Keratinocyte (primary cell): ENCODE results near the gene PFN1. TPM values are rescaled to one million over a fixed set of nuclear protein-coding genes. Genes with fewer than 3 reads are reported as not detected.

Experiments
- DNase-seq: peaks from one replicate; pipeline ENCODE4 v3.0.0-alpha.2; 2011; ENCODE audit warnings: low read depth, missing footprints, low spot score
- FAIRE-seq: peaks from 2 replicates; lab custom pipeline; 2011; peaks lifted over from hg19 to GRCh38; lab: Jason Lieb, UNC
- H2AFZ ChIP-seq: 2 replicates; pipeline ENCODE4 v1.6.0; 2012; ENCODE audit warnings: low read length, control low read depth, inconsistent platforms; ENCODE audit not compliant: control insufficient read depth
- H3K27ac ChIP-seq: 2 replicates; pipeline ENCODE4 v1.5.1; 2011; ENCODE audit warnings: low read length; ENCODE audit not compliant: control insufficient read depth, insufficient read depth
- H3K27me3 ChIP-seq: 3 replicates; pipeline ENCODE4 v1.6.0; 2011; ENCODE audit warnings: low read length; ENCODE audit not compliant: control insufficient read depth, insufficient read depth; ENCODE audit errors: extremely low read depth
- H3K36me3 ChIP-seq, 2 experiments: 2 replicates in 1 of 2; 3 replicates in 1 of 2; pipeline ENCODE4 v1.5.1; 2011; ENCODE audit warnings: low read length in 2 of 2, mild to moderate bottlenecking in 1 of 2; ENCODE audit not compliant: control insufficient read depth in 2 of 2, insufficient read depth in 2 of 2; ENCODE audit errors: extremely low read depth in 1 of 2
- H3K4me1 ChIP-seq: 3 replicates; pipeline ENCODE4 v1.5.1; 2011; ENCODE audit warnings: low read length; ENCODE audit not compliant: control insufficient read depth, insufficient read depth; ENCODE audit errors: extremely low read depth
- H3K4me2 ChIP-seq: 3 replicates; pipeline ENCODE4 v1.6.0; 2011; ENCODE audit warnings: low read depth, low read length; ENCODE audit not compliant: control insufficient read depth, insufficient read depth; ENCODE audit errors: extremely low read depth
- H3K4me3 ChIP-seq, 3 experiments: fragments of 200-600 bp in 1 of 3; sonication (generic) in 1 of 3; 2 replicates in 2 of 3; 3 replicates in 1 of 3; pipeline ENCODE4 v1.5.1; 2011 to 2016; ENCODE audit warnings: low read length in 3 of 3, mild to moderate bottlenecking in 3 of 3, control low read depth in 2 of 3, inconsistent platforms in 1 of 3, low read depth in 1 of 3, mixed read lengths in 1 of 3, mixed run types in 1 of 3, moderate library complexity in 1 of 3; ENCODE audit not compliant: control insufficient read depth in 2 of 3, insufficient read depth in 2 of 3; ENCODE audit errors: extremely low read depth in 1 of 3
- H3K79me2 ChIP-seq: 2 replicates; pipeline ENCODE4 v1.6.0; 2012; ENCODE audit warnings: low read length; ENCODE audit not compliant: control insufficient read depth, insufficient read depth
- H3K9ac ChIP-seq: 3 replicates; pipeline ENCODE4 v1.6.0; 2011; ENCODE audit warnings: low read length; ENCODE audit not compliant: control insufficient read depth, insufficient read depth; ENCODE audit errors: extremely low read depth
- H3K9me1 ChIP-seq: 3 replicates; pipeline ENCODE4 v1.6.0; 2011; ENCODE audit warnings: low read length; ENCODE audit not compliant: control insufficient read depth, insufficient read depth; ENCODE audit errors: extremely low read depth
- H3K9me3 ChIP-seq: 2 replicates; pipeline ENCODE4 v1.5.1; 2012; ENCODE audit warnings: low read depth, low read length; ENCODE audit not compliant: control insufficient read depth
- H4K20me1 ChIP-seq: 3 replicates; pipeline ENCODE4 v1.6.0; 2011; ENCODE audit warnings: low read length; ENCODE audit not compliant: control insufficient read depth, insufficient read depth; ENCODE audit errors: extremely low read depth
- EZH2 ChIP-seq: IDR thresholded peaks from one replicate; pipeline ENCODE4 v1.6.1; 2012; ENCODE audit warnings: inconsistent platforms, mild to moderate bottlenecking, low read length, moderate library complexity
- dilution Hi-C: fragments of 300-500 bp; cut with MboI; formaldehyde crosslinking; loops from one replicate; pipeline ENCODE4 v1.7.0; 2020; ENCODE audit warnings: low sequenced_read_pairs; ENCODE audit not compliant: extremely low pct_ligation_motif_present
- polyA plus RNA-seq, 5 experiments: library from polyadenylated mRNA; depleted of rRNA in 3 of 5; stranded (reverse) in 3 of 5; stranded (forward) in 1 of 5; unstranded in 1 of 5; fragments of >200 nt; gene quantifications; 1 replicate in 1 of 5; 2 replicates in 3 of 5; 3 replicates in 1 of 5; pipeline versions ENCODE4 v1.2.1 to v1.2.3, GENCODE V29; 2011 to 2012; ENCODE audit warnings: missing spikeins in 2 of 5, low read depth in 1 of 5, low replicate concordance in 1 of 5
- TF ChIP-seq, protein P1 (sequence below), 3 experiments: IDR thresholded peaks in 1 of 3; conservative IDR thresholded peaks in 1 of 3; optimal IDR thresholded peaks in 1 of 3; 2 replicates in 2 of 3; 3 replicates in 1 of 3; pipeline versions ENCODE3 to v1.5.1; 2011; ENCODE audit warnings: low read length in 3 of 3, mild to moderate bottlenecking in 3 of 3, moderate library complexity in 2 of 3, control low read depth in 1 of 3, inconsistent platforms in 1 of 3; ENCODE audit not compliant: insufficient read depth in 2 of 3; ENCODE audit errors: extremely low read depth in 1 of 3

The PFN1 gene
- polyA plus RNA-seq, 1 donor (not counting 4 experiments of a cell fraction or from before 2014, with no cell fraction given): 1,435 TPM

GRCh38 chr17:4941319-4941610, 7.1 kb downstream of the PFN1 start:
- H3K4me1 ChIP-seq: peaks cover 44% of the 10 kb centered on the region
- FAIRE-seq (no peak), DNase-seq (no peak)
- peak overlapping the region; percentile 88 to 93 (median 91) for H3K4me3 ChIP-seq
- dilution Hi-C loops: loop anchor here (10.0 kb wide), 1 partner anchor 64 kb away; no protein-coding TSS in a partner anchor
- H3K4me2 ChIP-seq: peak overlapping the region; percentile 100
- H3K9ac ChIP-seq: peak overlapping the region; percentile 97
- no peak for TF ChIP-seq EZH2
- TF ChIP-seq, protein P1, sequence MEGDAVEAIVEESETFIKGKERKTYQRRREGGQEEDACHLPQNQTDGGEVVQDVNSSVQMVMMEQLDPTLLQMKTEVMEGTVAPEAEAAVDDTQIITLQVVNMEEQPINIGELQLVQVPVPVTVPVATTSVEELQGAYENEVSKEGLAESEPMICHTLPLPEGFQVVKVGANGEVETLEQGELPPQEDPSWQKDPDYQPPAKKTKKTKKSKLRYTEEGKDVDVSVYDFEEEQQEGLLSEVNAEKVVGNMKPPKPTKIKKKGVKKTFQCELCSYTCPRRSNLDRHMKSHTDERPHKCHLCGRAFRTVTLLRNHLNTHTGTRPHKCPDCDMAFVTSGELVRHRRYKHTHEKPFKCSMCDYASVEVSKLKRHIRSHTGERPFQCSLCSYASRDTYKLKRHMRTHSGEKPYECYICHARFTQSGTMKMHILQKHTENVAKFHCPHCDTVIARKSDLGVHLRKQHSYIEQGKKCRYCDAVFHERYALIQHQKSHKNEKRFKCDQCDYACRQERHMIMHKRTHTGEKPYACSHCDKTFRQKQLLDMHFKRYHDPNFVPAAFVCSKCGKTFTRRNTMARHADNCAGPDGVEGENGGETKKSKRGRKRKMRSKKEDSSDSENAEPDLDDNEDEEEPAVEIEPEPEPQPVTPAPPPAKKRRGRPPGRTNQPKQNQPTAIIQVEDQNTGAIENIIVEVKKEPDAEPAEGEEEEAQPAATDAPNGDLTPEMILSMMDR (optimal IDR thresholded peaks at IDR 0.05 in 1 of 3, IDR thresholded peaks at IDR 0.05 in 1 of 3, conservative IDR thresholded peaks at IDR 0.05 in 1 of 3; ENCODE audit: extremely low read depth in 1 of 3, insufficient read depth in 2 of 3, low read length in 3 of 3): no peak
- H3K27me3 ChIP-seq: no peaks in the 10 kb centered on the region
- no peak overlapping the region for H2AFZ ChIP-seq
- peaks cover 31 to 32% of the 10 kb centered on the region in 2 experiments for H3K36me3 ChIP-seq
- no peaks in the 10 kb centered on the region for H3K9me1 ChIP-seq
- peaks cover 7% of the 10 kb centered on the region for H4K20me1 ChIP-seq
- no peaks in the 10 kb centered on the region for H3K9me3 ChIP-seq
- peaks cover 62% of the 10 kb centered on the region for H3K79me2 ChIP-seq
- H3K27ac ChIP-seq: peak overlapping the region; percentile 98

DNA sequence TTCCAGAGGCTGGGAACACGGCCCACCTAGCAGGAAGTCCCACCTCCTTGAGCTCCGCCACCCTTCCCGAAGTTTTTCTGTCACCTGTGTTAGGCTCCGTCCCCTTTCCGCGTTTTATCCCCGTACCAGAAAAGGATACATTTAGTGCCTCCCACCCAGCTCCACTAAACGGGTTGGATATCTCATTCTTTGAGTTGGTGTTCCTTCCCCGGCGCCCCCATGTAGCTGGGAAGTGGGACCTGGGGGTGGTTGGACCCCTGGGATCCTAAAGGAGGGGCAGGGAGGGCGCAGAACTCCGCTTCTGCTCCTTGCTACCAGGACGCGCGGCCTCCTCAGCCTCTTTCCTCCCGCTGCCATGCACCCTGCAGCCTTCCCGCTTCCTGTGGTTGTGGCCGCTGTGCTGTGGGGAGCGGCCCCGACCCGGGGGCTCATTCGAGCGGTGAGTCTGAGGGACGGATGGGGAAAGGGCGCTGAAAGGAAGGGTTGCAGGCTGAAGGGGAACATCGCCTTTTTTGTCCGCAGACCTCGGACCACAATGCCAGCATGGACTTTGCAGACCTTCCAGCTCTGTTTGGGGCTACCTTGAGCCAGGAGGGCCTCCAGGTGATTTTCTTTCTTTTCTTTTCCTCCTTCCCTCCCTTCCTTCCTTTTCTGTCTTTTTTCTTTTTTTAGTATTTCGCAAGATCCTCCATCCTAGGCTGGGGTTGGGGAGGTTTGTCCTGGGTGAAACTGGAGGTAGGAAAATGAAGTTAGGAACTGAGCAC, 7.6 kb downstream of the PFN1 start:
- Histone ChIP-seq H3K4me1 (peaks cover 40% of the 10 kb centered on the region), H3K36me3 (peaks cover 28 to 31% of the 10 kb centered on the region in 2 experiments), H3K9me3 (no peaks in the 10 kb centered on the region), H3K27ac (peak overlapping the region; percentile 98), H3K4me2 (peak overlapping the region; percentile 100), H3K27me3 (no peaks in the 10 kb centered on the region), H2AFZ (peak overlapping the region; percentile 94), H3K9me1 (no peaks in the 10 kb centered on the region), H3K9ac (peak overlapping the region; percentile 97), H3K79me2 (peaks cover 57% of the 10 kb centered on the region), H4K20me1 (peaks cover 4% of the 10 kb centered on the region), H3K4me3 (peak overlapping the region; percentile 88 to 93 (median 91))
- FAIRE-seq: no peak
- dilution Hi-C loops: loop anchor here (10.0 kb wide), 1 partner anchor 64 kb away; no protein-coding TSS in a partner anchor
- DNase-seq: no peak
- TF ChIP-seq EZH2: no peak
